Prostate gland (tissue), 2 donors: ENCODE measurements around the gene SEC23A.

ENCODE experiments used
- POLR2A ChIP-seq: fragments of 450-650 bp; IDR thresholded peaks from one replicate; pipeline ENCODE4 v1.6.1; 2016; ENCODE audit warnings: antibody characterized with exemption, mild to moderate bottlenecking
- POLR2AphosphoS5 ChIP-seq: sonication (generic); formaldehyde crosslinking; IDR thresholded peaks from one replicate; pipeline ENCODE4 v1.6.1; 2017; ENCODE audit warnings: antibody characterized with exemption
- TF ChIP-seq, protein P1 (sequence below), 4 experiments: fragments of 200-600 bp in 2 of 4; fragments of 450-650 bp in 2 of 4; sonication (generic) in 2 of 4; IDR thresholded peaks; 1 replicate in 3 of 4; 2 replicates in 1 of 4; pipeline ENCODE4 v1.5.1; 2016 to 2019; ENCODE audit warnings: antibody characterized with exemption in 4 of 4, mild to moderate bottlenecking in 2 of 4, moderate library complexity in 2 of 4

- TF ChIP-seq, protein P1, sequence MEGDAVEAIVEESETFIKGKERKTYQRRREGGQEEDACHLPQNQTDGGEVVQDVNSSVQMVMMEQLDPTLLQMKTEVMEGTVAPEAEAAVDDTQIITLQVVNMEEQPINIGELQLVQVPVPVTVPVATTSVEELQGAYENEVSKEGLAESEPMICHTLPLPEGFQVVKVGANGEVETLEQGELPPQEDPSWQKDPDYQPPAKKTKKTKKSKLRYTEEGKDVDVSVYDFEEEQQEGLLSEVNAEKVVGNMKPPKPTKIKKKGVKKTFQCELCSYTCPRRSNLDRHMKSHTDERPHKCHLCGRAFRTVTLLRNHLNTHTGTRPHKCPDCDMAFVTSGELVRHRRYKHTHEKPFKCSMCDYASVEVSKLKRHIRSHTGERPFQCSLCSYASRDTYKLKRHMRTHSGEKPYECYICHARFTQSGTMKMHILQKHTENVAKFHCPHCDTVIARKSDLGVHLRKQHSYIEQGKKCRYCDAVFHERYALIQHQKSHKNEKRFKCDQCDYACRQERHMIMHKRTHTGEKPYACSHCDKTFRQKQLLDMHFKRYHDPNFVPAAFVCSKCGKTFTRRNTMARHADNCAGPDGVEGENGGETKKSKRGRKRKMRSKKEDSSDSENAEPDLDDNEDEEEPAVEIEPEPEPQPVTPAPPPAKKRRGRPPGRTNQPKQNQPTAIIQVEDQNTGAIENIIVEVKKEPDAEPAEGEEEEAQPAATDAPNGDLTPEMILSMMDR (IDR thresholded peaks at IDR 0.05) = no peak
- TF ChIP-seq POLR2A (no peak), POLR2AphosphoS5 (no peak)
These were observed 3.3 kb downstream of the SEC23A start for GRCh38 chr14:39099748-39100147.
